Measurements from ENCODE around the gene GLI3.

DNA sequence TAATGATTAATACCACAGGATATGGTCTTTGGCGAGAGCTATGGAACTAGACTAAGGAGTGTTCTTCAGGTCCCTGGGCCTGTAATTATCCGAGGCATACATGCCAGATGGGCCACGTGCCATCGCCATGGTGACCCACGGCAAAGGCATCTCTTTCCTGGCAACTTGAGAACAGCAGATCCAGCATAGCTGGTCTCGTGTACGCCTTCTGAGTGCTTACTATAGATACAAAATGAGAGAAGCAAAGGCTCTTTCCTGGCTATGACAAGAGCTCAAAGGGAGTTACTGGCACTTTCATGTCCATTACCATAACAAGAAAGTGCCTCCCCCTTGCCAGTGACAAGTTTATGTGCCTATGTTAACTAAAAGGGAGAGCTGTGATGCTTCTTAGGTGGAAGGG lies 26.0 kb upstream of the GLI3 start:
- TF ChIP-seq CTCF (IDR thresholded peaks at IDR 0.05; ENCODE audit: low read depth, low read length) (no peak), EZH2phosphoT487 (IDR thresholded peaks at IDR 0.05; ENCODE audit: low read depth) (no peak)

Measured in OCI-LY3 (cell line).